ENCODE measurements around the gene PPARG.

The PPARG gene

GRCh38 chr3:12392101-12392878, 103.4 kb downstream of the PPARG start:
- Histone ChIP-seq H3K4me3 (replicated peaks; ENCODE audit: insufficient read depth, low read length) (no peak overlapping the region), H3K27ac (replicated peaks) (no peak overlapping the region), H3K27me3 (ENCODE audit: insufficient read depth, poor library complexity, severe bottlenecking) (no peaks in the 10 kb centered on the region)
- DNase-seq (ENCODE audit: low read depth in 1 of 2, low spot score in 1 of 2): no peak
- TF ChIP-seq GABPA (IDR thresholded peaks at IDR 0.05; ENCODE audit: low read depth) (no peak), SPI1 (IDR thresholded peaks at IDR 0.05; ENCODE audit: borderline replicate concordance, low read depth) (no peak), CTCF (IDR thresholded peaks at IDR 0.05; ENCODE audit: insufficient read depth, low read length) (no peak), REST (IDR thresholded peaks at IDR 0.05; ENCODE audit: insufficient replicate concordance, low read depth) (no peak), POLR2AphosphoS5 (IDR thresholded peaks at IDR 0.05; ENCODE audit: low read depth) (no peak)

- H3K27me3 ChIP-seq (ENCODE audit: insufficient read depth, poor library complexity, severe bottlenecking): no peaks in the 10 kb centered on the region
- peak; percentile 70 to 90 for DNase-seq (ENCODE audit: low read depth in 1 of 2, low spot score in 1 of 2)
- peak overlapping the region; percentile 52 for H3K27ac ChIP-seq (replicated peaks)
- peak; percentile 35; the same call in 1 of the 2 replicates for TF ChIP-seq POLR2AphosphoS5 (IDR thresholded peaks at IDR 0.05; ENCODE audit: low read depth)
- no peak for TF ChIP-seq CTCF (IDR thresholded peaks at IDR 0.05; ENCODE audit: insufficient read depth, low read length)
- 0 out of 2 replicates have a peak, but pooled peaks have one; percentile 14 for TF ChIP-seq GABPA (IDR thresholded peaks at IDR 0.05; ENCODE audit: low read depth)
- TF ChIP-seq SPI1 (IDR thresholded peaks at IDR 0.05; ENCODE audit: borderline replicate concordance, low read depth): peak; percentile 95
- no peak for TF ChIP-seq REST (IDR thresholded peaks at IDR 0.05; ENCODE audit: insufficient replicate concordance, low read depth)
- H3K4me3 ChIP-seq (replicated peaks; ENCODE audit: insufficient read depth, low read length): no peak overlapping the region
Observed at GRCh38 chr3:12393894-12394293, 105.0 kb downstream of the PPARG start.

GRCh38 chr3:12394569-12395271, 105.8 kb downstream of the PPARG start:
- no peak overlapping the region for H3K4me3 ChIP-seq (replicated peaks; ENCODE audit: insufficient read depth, low read length)
- H3K27me3 ChIP-seq (ENCODE audit: insufficient read depth, poor library complexity, severe bottlenecking): no peaks in the 10 kb centered on the region
- TF ChIP-seq REST (IDR thresholded peaks at IDR 0.05; ENCODE audit: insufficient replicate concordance, low read depth) (no peak), GABPA (IDR thresholded peaks at IDR 0.05; ENCODE audit: low read depth) (no peak), POLR2AphosphoS5 (IDR thresholded peaks at IDR 0.05; ENCODE audit: low read depth) (no peak), CTCF (IDR thresholded peaks at IDR 0.05; ENCODE audit: insufficient read depth, low read length) (no peak), SPI1 (IDR thresholded peaks at IDR 0.05; ENCODE audit: borderline replicate concordance, low read depth) (no peak)
- H3K27ac ChIP-seq (replicated peaks): peak overlapping the region; percentile 52
- peak in 1 of 2 experiments; percentile 60 for DNase-seq (ENCODE audit: low read depth in 1 of 2, low spot score in 1 of 2)
